Peyer's patch (tissue), 4 donors: Measurements from ENCODE around the gene BMPER.

ENCODE experiments used
- POLR2A ChIP-seq, 2 donors: fragments of 450-650 bp; IDR thresholded peaks; one replicate each; pipeline ENCODE4 v1.5.1; 2017; ENCODE audit warnings: antibody characterized with exemption in 2 of 2, mild to moderate bottlenecking in 2 of 2, moderate library complexity in 2 of 2
- TF ChIP-seq, protein P1 (sequence below), 6 experiments: fragments of 450-650 bp in 4 of 6; fragments of 200-600 bp in 2 of 6; sonication (generic) in 1 of 6; IDR thresholded peaks; one replicate each; pipeline ENCODE4 v1.5.1; 2017 to 2019; ENCODE audit warnings: antibody characterized with exemption in 6 of 6, mild to moderate bottlenecking in 3 of 6, moderate library complexity in 1 of 6

DNA sequence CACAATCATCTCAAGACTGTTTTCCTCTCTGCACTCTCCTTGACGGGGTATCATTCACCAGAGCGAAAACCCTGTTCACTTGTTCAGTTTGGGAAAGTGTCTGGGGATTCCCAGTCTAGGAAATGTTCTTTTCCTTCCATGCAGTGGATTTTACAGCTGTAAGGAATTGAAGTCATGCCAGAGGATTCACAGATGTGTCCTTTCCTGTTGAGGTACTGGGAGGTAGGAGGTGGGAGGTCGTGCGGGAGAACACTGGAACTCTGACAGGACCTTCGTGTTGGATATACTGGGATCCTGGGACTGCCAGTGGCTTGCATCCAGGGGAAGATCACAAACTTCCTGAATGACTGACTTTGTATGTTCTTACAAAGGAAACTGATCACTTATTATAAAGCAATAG is 185.5 kb downstream of the BMPER start:
- TF ChIP-seq, protein P1, sequence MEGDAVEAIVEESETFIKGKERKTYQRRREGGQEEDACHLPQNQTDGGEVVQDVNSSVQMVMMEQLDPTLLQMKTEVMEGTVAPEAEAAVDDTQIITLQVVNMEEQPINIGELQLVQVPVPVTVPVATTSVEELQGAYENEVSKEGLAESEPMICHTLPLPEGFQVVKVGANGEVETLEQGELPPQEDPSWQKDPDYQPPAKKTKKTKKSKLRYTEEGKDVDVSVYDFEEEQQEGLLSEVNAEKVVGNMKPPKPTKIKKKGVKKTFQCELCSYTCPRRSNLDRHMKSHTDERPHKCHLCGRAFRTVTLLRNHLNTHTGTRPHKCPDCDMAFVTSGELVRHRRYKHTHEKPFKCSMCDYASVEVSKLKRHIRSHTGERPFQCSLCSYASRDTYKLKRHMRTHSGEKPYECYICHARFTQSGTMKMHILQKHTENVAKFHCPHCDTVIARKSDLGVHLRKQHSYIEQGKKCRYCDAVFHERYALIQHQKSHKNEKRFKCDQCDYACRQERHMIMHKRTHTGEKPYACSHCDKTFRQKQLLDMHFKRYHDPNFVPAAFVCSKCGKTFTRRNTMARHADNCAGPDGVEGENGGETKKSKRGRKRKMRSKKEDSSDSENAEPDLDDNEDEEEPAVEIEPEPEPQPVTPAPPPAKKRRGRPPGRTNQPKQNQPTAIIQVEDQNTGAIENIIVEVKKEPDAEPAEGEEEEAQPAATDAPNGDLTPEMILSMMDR (IDR thresholded peaks at IDR 0.05): no peak
- TF ChIP-seq POLR2A (IDR thresholded peaks at IDR 0.05): no peak
